Liver (tissue), 3 donors: ENCODE results near the gene CAV2.

Experiments
- CTCF ChIP-seq: fragments of 150-350 bp; IDR thresholded peaks from 2 replicates; pipeline ENCODE4 v1.5.1; 2017; ENCODE audit warnings: improper control_type of control experiment, low read depth, low read length; ENCODE audit not compliant: missing input control
- MAX ChIP-seq: IDR thresholded peaks from 2 replicates; pipeline ENCODE4 v1.6.1; 2016; ENCODE audit warnings: antibody characterized with exemption
- RAD21 ChIP-seq, 2 donors: IDR thresholded peaks; 2 replicates each; pipeline ENCODE4 v1.6.1; 2016; ENCODE audit warnings: antibody characterized with exemption in 2 of 2, mild to moderate bottlenecking in 2 of 2
- REST ChIP-seq: IDR thresholded peaks from 2 replicates; pipeline ENCODE4 v1.6.1; 2016; ENCODE audit warnings: antibody characterized with exemption, mild to moderate bottlenecking
- SP1 ChIP-seq: IDR thresholded peaks from 2 replicates; pipeline ENCODE4 v1.6.1; 2018; ENCODE audit warnings: antibody characterized with exemption, mild to moderate bottlenecking
- donor health status: healthy.
- donor health status: healthy.

GRCh38 chr7:116510795-116511194, 11.3 kb downstream of the CAV2 start:
- no peak for TF ChIP-seq CTCF
- no peak for TF ChIP-seq MAX
- no peak for TF ChIP-seq REST
- TF ChIP-seq SP1 = no peak
- no peak for TF ChIP-seq RAD21 (IDR thresholded peaks at IDR 0.05)
